ENCODE measurements around the gene FAR2.
"Not testable (repeated sequence)": the region's sequence is repeated elsewhere in the genome, so short reads cannot be mapped to it uniquely, and the experiment has no call there.

The FAR2 gene

GRCh38 chr12:29155079-29155478 lies 6.0 kb downstream of the FAR2 start:
- no peak for DNase-seq

DNA sequence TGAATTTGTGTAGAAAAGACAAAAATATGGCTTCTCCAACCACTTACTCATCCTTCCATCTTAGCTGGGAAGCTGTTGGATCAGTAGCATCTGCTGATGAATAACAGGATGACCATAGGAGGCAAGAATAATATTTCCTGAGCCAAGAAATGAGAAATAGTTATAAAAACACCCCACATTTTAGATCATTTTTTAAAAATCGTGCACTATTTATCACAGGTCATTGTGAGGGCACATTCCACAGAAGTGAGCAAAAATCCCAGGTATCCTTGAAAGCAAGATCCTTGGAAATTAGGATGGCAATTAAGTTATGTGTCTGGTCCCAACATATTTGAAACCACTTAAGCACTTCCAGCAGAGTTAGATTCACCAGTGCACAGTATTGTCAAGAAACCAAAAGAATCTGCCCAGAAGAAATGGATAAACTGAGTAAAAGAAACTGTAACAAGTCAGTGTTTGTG lies 8.4 kb downstream of the FAR2 start:
- DNase-seq, result no peak

DNA sequence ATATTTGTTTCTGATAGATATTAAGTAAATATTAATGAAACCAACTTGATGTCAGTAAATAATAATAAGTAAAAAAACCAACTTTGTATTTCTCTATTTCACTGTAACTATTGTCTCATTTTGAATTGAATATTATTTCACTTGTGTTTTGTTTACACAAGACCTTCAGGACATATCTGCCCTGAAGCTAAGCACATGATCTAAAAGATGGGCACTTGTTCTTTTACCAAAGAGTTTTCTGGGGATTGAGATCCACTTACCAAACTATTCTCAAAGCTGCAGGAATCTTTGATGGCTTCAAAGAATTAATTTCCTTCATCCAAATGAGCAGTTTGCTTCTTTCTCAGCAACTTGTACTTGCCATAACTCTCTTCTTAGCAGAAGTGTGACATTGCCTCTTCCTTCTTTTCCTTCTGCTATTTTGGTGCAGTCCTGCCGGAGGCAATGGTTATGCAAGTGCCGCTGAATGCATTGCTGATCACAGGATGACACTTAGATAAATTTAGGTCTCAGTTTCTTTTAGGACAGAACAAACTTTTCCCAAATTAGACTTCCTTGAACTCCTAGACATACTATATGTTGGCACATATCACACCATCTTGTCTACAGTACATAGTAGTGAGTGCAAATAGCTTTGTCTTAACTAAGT lies 9.2 kb downstream of the FAR2 start:
- no peak for DNase-seq

- DNase-seq, result no peak
These were observed 10.6 kb downstream of the FAR2 start for GRCh38 chr12:29159661-29160060.

DNA sequence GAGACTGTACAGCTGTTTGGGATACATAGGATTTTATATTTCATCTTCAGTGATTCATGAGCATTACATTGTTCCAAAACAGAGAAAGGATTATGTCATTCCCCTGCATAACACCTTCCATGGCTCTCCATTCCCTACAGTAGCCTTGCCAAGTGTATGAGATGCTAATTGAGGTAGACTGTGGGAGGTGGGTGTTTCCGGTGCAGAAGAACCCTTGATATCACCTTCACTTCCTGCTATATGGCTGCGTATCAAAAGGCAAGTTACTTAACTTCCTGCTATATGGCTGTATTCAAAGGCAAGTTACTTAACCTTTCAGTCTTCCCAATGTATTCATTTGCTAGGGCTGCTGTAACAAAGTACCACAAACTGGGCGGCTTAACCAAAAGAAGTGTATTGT lies 11.2 kb downstream of the FAR2 start:
- no peak for DNase-seq

DNA sequence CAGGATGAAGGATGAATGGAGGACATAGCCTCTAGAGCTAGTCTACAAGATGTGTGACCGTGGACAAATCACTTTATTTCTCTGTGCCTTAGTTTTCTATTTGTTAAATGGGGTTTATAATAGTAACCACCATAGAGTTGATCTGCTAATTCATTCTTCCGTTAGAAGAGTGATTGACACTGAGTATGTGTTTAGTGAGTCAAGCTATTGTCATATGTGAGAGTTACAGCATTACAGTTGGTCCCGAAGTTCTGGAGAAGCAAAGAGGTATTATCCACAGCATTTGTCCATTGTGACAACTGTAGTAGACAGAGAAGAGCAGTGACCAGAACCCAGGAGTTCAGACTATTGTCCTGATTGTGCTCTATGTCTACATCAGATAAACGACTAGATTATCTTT lies 14.1 kb downstream of the FAR2 start:
- no peak for DNase-seq

DNA sequence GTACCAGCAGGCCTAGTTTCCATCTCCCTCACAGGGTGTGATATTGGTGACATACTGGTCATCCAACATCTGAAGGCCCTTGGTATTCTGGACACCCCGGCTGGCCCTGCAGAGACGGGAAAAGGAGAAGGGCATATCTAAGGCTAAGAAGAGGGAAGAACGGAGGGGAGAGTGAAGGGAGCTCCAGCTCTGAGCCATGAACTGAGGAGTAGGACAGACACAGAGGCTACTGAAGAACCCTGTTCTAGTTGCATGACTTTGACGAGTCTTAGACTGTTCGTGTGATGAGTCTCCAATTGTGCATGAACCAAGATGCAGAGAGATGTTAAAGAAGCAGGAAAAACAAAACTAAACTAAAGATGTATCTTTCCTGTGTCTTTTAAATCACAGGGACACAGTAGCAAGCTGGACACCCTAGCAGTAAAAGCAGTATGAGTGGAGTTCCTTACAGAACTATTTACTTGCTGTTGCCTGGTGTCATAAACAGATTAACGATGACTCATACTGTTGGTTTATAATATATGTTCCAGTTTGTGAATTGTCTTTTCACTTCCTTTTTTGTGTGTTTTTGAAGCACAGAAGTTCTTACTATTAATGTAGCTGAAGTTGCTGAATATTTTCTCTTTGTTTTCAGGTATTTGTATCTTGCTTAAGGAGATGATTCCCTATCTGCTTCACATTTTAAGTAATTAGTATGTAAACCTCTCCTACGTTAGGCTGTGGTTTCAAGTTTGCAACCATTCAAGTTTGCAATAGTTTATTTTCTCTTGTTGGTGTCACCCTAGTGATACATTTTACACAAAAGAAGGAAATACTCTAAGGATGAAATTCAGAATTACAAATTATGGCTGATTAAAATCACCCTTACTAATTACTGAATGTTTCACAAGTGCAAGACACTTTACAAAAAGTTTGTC lies 15.7 kb downstream of the FAR2 start:
- DNase-seq, result no peak

DNA sequence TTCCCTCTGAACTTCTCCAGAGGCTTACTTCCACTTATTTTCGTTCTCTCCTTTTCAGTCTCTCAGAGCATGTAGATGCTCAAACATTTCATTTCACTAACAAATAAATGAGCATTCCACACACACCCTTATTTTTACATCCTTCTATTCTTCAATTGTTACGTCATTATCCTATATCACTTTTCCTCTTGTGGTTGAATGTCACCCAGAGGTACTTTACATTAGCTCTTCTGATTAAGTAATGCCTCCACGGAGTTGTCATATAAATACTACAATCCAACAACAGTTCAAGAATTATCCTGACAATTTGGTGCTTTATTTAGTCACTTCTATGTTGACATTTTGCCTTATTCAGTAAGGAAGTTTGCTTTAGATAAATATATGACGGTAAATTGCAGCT lies 18.4 kb downstream of the FAR2 start:
- no peak for DNase-seq

- no peak for DNase-seq
These were observed 18.9 kb downstream of the FAR2 start for GRCh38 chr12:29167988-29168387.

DNA sequence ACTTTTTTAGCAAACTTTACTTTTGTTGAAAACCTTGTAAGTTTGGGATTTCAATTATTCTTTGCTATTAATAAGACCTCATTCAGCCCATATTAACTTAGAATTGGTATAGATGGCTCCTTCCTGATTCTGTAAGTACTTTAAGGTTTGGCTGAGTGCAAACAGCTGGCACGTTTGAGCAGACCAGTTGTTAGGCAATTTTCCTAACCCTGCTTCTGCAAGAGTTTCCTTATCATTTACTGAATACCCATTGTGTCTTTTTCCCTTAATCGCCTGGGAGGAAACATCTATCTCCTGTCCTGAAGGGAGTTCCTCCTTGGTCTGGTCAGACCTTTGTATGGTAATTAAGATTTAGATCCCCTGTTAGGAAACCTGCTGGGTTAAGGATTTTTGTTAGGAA lies 20.9 kb downstream of the FAR2 start:
- not testable (repeated sequence) for DNase-seq

DNA sequence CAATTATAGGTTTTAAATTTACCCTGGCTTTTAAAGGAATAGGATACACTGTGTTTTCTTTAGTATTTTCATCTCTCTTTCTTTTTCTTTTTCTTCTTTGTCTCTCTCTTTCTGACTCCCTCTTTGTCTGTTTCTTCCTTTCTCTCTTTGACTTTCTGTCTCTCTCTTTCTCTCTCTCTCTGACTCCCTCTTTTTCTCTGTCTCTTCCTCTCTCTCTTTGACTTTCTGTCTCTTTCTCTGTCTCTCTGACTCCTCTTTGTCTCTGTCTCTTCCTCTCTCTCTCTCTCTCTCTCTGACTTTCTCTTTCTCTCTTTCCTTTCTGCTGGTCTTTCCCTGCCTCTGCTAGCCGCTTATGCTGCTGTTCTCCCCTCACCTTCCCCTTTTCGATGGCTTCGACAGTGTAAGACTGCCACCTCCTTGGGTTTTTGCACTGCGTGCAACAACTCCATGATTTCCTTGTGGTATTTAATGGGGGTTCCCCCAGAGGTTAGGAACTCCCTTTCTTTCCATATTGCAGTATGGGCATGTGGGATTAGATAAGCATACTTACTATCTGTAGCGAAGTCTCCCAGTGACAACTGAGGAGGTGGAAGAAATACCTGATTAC lies 21.5 kb downstream of the FAR2 start:
- not testable (repeated sequence) for DNase-seq

GRCh38 chr12:29171421-29172258 lies 22.6 kb downstream of the FAR2 start:
- DNase-seq, result no peak

DNA sequence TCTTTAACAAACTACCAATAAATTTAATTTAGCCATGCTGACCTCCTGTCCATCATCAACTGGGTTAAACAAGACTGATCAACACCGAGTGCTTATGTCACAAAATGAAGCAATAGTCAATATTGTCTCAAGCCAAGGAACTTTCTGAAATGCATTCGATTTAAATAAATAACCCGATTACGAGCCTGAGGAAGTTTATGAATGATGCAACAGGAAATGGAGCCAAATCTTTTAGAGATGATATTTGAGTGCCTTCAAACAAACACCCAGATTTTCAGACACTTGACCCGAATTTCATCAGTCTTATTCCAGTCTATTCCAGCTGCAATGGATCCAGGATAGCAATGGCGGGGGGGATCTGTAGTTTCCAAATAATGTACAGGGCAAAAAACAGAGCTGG lies 27.9 kb downstream of the FAR2 start:
- DNase-seq, result no peak

- DNase-seq, result not testable (repeated sequence)
These were observed 33.2 kb downstream of the FAR2 start for GRCh38 chr12:29182247-29182646.

GRCh38 chr12:29187756-29188155 lies 38.7 kb downstream of the FAR2 start:
- peak; percentile 75 for DNase-seq

DNA sequence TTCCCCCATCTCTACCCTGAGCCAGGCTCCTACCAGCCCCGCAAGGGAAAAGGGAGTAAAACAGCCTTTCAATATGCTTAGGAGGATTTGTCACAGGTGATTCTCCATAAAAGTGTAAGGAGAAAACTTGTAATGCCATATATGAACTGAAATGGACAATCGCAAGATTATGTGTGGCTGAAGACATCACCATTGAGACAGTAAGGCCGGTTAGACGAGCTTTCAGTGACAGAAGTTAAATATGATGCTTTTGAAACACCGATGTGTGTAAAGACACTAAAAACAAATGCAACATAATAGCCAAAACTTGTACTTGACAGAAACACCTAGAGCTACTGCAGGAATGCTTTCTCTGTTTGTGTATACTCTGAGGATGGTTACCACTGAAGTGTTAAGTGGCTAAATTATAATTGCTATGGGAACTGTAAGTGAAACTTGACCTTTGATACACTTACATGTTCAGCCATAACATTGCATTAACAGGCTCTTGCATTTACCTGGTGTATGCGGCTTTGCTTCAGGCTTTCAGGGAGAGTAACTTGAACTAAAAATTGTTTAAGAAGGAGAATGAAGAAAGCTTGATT lies 42.3 kb downstream of the FAR2 start:
- no peak for DNase-seq

DNA sequence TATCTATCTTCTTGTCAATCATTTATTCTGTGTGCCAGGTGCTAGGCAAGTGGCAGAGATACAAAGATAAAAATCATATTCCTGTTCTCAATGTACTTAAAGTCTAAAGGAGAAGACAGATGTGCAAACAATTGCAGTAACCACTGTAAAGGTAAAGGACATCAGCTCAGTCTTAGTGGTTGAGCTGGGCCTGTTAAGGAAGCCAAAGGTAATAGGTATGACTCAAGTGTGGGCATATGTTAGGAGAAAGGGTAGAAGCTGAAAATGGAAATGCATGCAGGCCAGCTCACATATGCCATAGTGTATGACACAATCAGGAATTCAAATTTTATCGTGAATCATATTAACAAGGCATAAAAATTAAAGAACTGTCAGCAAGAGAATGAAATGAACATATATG lies 49.8 kb downstream of the FAR2 start:
- DNase-seq, result no peak

GRCh38 chr12:29200586-29200985 lies 51.5 kb downstream of the FAR2 start:
- DNase-seq, result no peak

DNA sequence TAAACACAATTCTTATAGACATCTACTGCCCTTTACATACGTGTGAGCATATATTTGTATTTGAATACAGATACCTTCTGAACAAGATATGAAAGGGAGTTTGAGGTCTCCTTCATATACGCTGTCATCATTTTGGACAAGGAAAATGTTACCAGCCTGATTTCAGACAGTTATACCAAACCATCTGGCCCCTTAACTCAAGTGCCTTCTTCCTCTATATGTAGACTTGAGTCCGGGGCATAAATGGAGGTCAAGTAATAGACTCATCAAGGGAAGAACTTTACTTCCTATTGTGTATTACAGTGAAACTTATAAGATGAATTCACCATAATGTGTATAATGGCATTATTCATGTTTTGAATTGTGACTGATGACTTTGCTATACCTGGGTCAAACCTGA lies 52.2 kb downstream of the FAR2 start:
- DNase-seq, result no peak

DNA sequence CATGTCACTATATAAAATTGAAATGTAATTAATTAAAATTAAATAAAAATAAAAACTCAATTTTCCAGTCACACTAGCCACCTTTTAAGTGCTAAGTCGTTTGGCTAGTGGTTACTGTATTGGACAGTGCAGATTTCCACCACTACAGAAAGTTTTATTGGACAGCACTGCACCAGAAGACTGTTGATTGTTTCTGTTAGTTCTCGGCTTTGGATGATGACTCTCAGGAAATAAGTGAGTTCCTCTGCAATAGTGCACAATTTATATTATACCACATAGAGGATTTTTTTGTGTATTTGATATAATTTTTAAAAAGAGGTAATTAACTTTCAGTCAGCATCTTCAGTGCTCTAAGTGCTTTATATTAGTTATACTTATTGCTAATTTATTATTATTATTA lies 52.7 kb downstream of the FAR2 start:
- no peak for DNase-seq

- no peak for DNase-seq
These were observed 55.4 kb downstream of the FAR2 start for GRCh38 chr12:29204521-29204920.

DNA sequence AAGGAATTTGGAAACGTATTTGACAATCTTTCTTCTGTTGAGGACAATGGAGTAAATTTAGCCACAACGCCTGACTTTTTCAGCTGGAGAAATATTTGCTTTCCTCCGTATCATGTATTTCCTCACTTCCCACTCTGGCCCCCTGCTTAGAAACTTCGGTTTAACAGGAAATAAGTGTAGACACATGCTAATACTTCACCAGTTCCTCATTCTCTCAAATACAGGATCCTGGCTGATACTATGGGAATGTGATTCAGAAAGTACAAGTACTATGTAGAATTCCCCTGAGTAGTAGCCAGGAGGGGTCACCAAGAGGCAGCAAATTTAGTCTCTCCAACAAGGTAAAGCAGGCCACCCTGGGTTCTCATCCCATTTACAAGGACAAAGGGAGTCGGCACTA lies 58.0 kb downstream of the FAR2 start:
- DNase-seq, result no peak

DNA sequence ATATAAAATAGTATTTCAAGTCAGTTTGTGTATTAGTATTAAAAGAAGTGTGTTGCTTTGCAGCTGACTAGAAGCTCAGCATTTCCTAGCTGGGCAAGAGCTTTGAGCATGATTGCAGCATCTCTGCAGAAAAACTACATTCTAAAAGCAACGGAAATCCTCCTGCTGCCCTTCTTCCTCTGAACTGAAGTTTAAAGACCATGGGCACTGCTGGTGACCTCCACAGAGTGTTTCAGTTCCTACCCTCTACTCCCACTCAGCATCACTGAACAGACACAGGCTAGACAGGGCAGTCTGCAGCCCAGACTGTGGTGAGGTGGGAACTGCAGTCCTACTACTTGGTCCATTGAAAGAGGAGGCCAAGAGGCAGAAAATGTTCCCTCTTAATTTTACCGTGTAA lies 59.0 kb downstream of the FAR2 start:
- no peak for DNase-seq
